ENCODE measurements around the gene ZDHHC13. TPM values are rescaled to one million over a fixed set of nuclear protein-coding genes. Genes with fewer than 3 reads are reported as not detected.
"Not testable (repeated sequence)": the region's sequence is repeated elsewhere in the genome, so short reads cannot be mapped to it uniquely, and the experiment has no call there.

Gene ZDHHC13
- total RNA-seq, 1 experiment from 2014 or later = 35.5 TPM

- no TSS peak for BruUV-seq (replicated peaks)
- no peak for DNase-seq
- H3K27ac ChIP-seq = no peak overlapping the region
These were observed 4.7 kb downstream of the ZDHHC13 start for GRCh38 chr11:19121646-19122045.

GRCh38 chr11:19122960-19123615, 6.1 kb downstream of the ZDHHC13 start:
- no TSS peak for BruUV-seq (replicated peaks)
- intact Hi-C loops (cut with micrococcal nuclease; ENCODE audit: unreplicated experiment) = no loop called here
- DNase-seq = no peak
- CTCF ChIA-PET = no interaction called here
- Histone ChIP-seq H3K9me3 (ENCODE audit: insufficient read depth, low read depth) (no peaks in the 10 kb centered on the region; the same call in 1 of the 2 replicates), H3K27me3 (ENCODE audit: insufficient read depth, low read depth) (no peaks in the 10 kb centered on the region), H3K9me2 (ENCODE audit: insufficient read depth) (no peaks in the 10 kb centered on the region), H3K79me2 (ENCODE audit: low read depth) (peaks cover 72% of the 10 kb centered on the region), H3K27ac (no peak overlapping the region), H3F3A (ENCODE audit: insufficient read depth, low read depth) (no peaks in the 10 kb centered on the region), H2AFZ (no peak overlapping the region), H3K4me3 (no peak overlapping the region), H3K4me1 (replicated peaks; ENCODE audit: insufficient read depth) (peaks cover 25% of the 10 kb centered on the region), H4K20me1 (ENCODE audit: insufficient read depth) (peaks cover 3% of the 10 kb centered on the region; the same call in 1 of the 2 replicates), H3K36me3 (ENCODE audit: low read depth) (peaks cover 39% of the 10 kb centered on the region), H3K4me2 (no peak overlapping the region)
- POLR2A ChIA-PET (ENCODE audit: unreplicated experiment) = no interaction called here
- no peak for TF ChIP-seq EZH2 (IDR thresholded peaks at IDR 0.05; ENCODE audit: low read depth)
- no peak for TF ChIP-seq CTCF (conservative IDR thresholded peaks at IDR 0.05)

More at GRCh38 chr11:19121646-19122045, 4.7 kb downstream of the ZDHHC13 start:
- Histone ChIP-seq H4K20me1 (ENCODE audit: insufficient read depth) (peaks cover 3% of the 10 kb centered on the region; the same call in 1 of the 2 replicates), H2AFZ (no peak overlapping the region), H3K4me1 (replicated peaks; ENCODE audit: insufficient read depth) (peaks cover 30% of the 10 kb centered on the region), H3K27me3 (ENCODE audit: insufficient read depth, low read depth) (no peaks in the 10 kb centered on the region), H3F3A (ENCODE audit: insufficient read depth, low read depth) (0 out of 2 replicates have a peak, but pooled peaks cover 3% of the 10 kb centered on the region), H3K9me2 (ENCODE audit: insufficient read depth) (no peaks in the 10 kb centered on the region), H3K4me2 (0 out of 2 replicates have a peak overlapping the region, but pooled peaks have one; percentile 5), H3K9me3 (ENCODE audit: insufficient read depth, low read depth) (no peaks in the 10 kb centered on the region; the same call in 1 of the 2 replicates), H3K36me3 (ENCODE audit: low read depth) (peaks cover 36% of the 10 kb centered on the region), H3K79me2 (ENCODE audit: low read depth) (peaks cover 64% of the 10 kb centered on the region), H3K4me3 (no peak overlapping the region)
- TF ChIP-seq CTCF (conservative IDR thresholded peaks at IDR 0.05) (no peak), EZH2 (IDR thresholded peaks at IDR 0.05; ENCODE audit: low read depth) (no peak)
- ChIA-PET POLR2A (ENCODE audit: unreplicated experiment) (no interaction called here), CTCF (no interaction called here)
- intact Hi-C loops (cut with micrococcal nuclease; ENCODE audit: unreplicated experiment) = no loop called here

- CTCF ChIA-PET = not testable (repeated sequence)
These were observed 9.8 kb downstream of the ZDHHC13 start for GRCh38 chr11:19126562-19127325.

More at GRCh38 chr11:19126562-19127325, 9.8 kb downstream of the ZDHHC13 start:
- H3K4me1 ChIP-seq (replicated peaks; ENCODE audit: insufficient read depth); H3K9me2 ChIP-seq (ENCODE audit: insufficient read depth); BruUV-seq (replicated peaks); DNase-seq; H4K20me1 ChIP-seq (ENCODE audit: insufficient read depth); H3K4me3 ChIP-seq; H3K27ac ChIP-seq; H2AFZ ChIP-seq; H3F3A ChIP-seq (ENCODE audit: insufficient read depth, low read depth); H3K27me3 ChIP-seq (ENCODE audit: insufficient read depth, low read depth); intact Hi-C loops (cut with micrococcal nuclease; ENCODE audit: unreplicated experiment); H3K4me2 ChIP-seq: not testable (repeated sequence)
- Histone ChIP-seq H3K36me3 (ENCODE audit: low read depth) (peaks cover 40% of the 10 kb centered on the region), H3K79me2 (ENCODE audit: low read depth) (peaks cover 63% of the 10 kb centered on the region), H3K9me3 (ENCODE audit: insufficient read depth, low read depth) (peaks cover 19% of the 10 kb centered on the region)
- POLR2A ChIA-PET (ENCODE audit: unreplicated experiment) = interaction anchor here (0.7 kb wide), 1 partner anchor 1024 kb away, joined by 7 read pairs; no protein-coding TSS in a partner anchor

Measured in PC-9 (cell line).